OCI-LY3 (cell line): ENCODE measurements around the gene GABRA4.

Experiments
- H2AFZ ChIP-seq: fragments of 200-600, 300-600 bp; shearing (Covaris generic); 2 replicates; pipeline ENCODE4 v1.6.0; 2014; ENCODE audit warnings: antibody characterized with exemption, low read depth, low read length
- H3K27ac ChIP-seq: fragments of 200-600, 300-600 bp; sonication (generic); 2 replicates; pipeline ENCODE4 v1.5.1; 2014; ENCODE audit warnings: mild to moderate bottlenecking, low read length, moderate library complexity, mixed read lengths
- H3K27me3 ChIP-seq: fragments of 200-600, 300-600 bp; sonication (generic); 2 replicates; pipeline ENCODE4 v1.6.1; 2014; ENCODE audit warnings: low read depth, low read length, mixed read lengths
- H3K36me3 ChIP-seq: fragments of 200-600, 300-600 bp; sonication (generic); replicated peaks from 2 replicates; pipeline ENCODE3; 2014; ENCODE audit warnings: low read depth, low read length, mixed read lengths
- H3K4me1 ChIP-seq: fragments of 300-600, 200-600 bp; sonication (generic); 2 replicates; pipeline ENCODE4 v1.6.1; 2014; ENCODE audit warnings: low read length, mixed read lengths
- H3K4me2 ChIP-seq: fragments of 200-600, 300-600 bp; sonication (generic); 2 replicates; pipeline ENCODE4 v1.6.1; 2014; ENCODE audit warnings: low read length, mixed read lengths
- H3K4me3 ChIP-seq: fragments of 300-600, 200-600 bp; sonication (generic); 2 replicates; pipeline ENCODE4 v1.5.1; 2014; ENCODE audit warnings: antibody characterized with exemption, mild to moderate bottlenecking, low read length, moderate library complexity
- H3K79me2 ChIP-seq: fragments of 300-600, 200-600 bp; shearing (Covaris generic); 2 replicates; pipeline ENCODE4 v1.6.1; 2014; ENCODE audit warnings: mild to moderate bottlenecking, low read length, mixed read lengths
- H3K9ac ChIP-seq: fragments of 300-600, 200-600 bp; shearing (Covaris generic); 2 replicates; pipeline ENCODE4 v1.6.0; 2014; ENCODE audit warnings: mild to moderate bottlenecking, low read length, moderate library complexity
- H3K9me3 ChIP-seq: fragments of 200-600, 300-600 bp; shearing (Covaris generic); 2 replicates; pipeline ENCODE4 v1.6.1; 2014; ENCODE audit warnings: low read length, mixed read lengths; ENCODE audit not compliant: insufficient read depth
- H4K20me1 ChIP-seq: fragments of 200-600, 300-600 bp; sonication (generic); 2 replicates; pipeline ENCODE4 v1.6.1; 2016; ENCODE audit warnings: low read length, mixed read lengths; ENCODE audit not compliant: insufficient read depth
- EZH2phosphoT487 ChIP-seq: fragments of 200-600 bp; shearing (Covaris generic); IDR thresholded peaks from 2 replicates; pipeline ENCODE4 v1.6.1; 2018; ENCODE audit warnings: antibody characterized with exemption, mixed run types, low read depth
- TF ChIP-seq, protein P1 (sequence below): fragments of 200-600, 300-600 bp; sonication (generic); IDR thresholded peaks from 2 replicates; pipeline ENCODE4 v1.5.1; 2014; ENCODE audit warnings: antibody characterized with exemption, low read length, low read depth

GABRA4 gene

DNA sequence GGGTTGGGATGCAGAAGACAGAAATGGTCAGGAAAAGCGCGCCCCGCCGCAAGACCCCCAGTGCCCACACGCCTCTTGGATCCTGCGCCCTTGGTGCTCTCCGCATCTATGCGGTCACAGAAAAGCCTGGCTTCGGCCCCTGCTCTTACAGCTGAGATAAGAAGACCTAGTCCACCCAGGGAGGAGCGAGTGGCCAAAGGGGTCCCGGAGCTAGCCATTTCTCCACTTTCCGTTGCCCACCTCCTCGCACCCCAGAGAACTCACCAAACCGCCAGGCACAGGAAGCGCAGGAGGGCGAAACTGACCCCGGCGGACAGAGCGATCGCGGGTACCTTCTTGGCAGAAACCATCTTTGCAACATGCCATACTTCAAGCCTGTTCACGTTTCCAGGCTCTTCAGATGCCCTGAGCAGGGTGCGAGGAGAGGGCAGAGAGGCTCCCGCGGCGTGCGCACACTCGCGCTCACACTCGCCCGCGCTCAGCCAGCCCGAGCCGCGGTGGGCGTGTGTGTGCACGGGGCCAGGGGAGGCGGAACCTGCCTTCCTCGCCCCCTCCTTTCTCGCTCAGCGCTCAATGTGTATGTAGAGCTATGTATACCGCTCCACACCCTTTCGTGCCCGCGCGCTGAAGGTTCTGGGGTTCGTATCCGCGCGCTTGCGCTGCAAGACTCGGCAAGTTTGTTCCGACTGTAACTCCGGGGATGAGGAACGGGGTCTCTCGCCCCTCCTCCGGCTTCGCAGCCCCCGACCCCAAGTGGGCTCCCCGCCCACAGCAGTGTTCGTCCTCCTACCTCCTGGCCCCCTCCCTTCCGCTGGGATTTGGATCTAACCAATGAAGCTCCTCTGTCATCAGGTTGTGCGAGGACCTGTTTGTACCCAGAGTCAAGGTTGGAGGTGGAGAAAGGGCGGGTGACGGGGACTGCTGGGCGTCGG lies at the start of gene GABRA4:
Gene GABRA4, minus strand, starts transcription at position 507 of the 932 bp plus-strand sequence. Its CDS starts 157 bp downstream, at position 350.
- Histone ChIP-seq H3K4me3 (no peak within 1 kb of the TSS), H3K27me3 (no peaks in the 10 kb centered on the region), H3K27ac (no peak within 1 kb of the TSS), H3K4me2 (no peak within 1 kb of the TSS), H3K79me2 (no peaks in the 10 kb centered on the region), H2AFZ (no peak within 1 kb of the TSS), H3K36me3 (no peaks in the 10 kb centered on the region), H3K4me1 (no peaks in the 10 kb centered on the region), H4K20me1 (no peaks in the 10 kb centered on the region), H3K9me3 (no peaks in the 10 kb centered on the region), H3K9ac (no peak within 1 kb of the TSS)
- TF ChIP-seq, protein P1, sequence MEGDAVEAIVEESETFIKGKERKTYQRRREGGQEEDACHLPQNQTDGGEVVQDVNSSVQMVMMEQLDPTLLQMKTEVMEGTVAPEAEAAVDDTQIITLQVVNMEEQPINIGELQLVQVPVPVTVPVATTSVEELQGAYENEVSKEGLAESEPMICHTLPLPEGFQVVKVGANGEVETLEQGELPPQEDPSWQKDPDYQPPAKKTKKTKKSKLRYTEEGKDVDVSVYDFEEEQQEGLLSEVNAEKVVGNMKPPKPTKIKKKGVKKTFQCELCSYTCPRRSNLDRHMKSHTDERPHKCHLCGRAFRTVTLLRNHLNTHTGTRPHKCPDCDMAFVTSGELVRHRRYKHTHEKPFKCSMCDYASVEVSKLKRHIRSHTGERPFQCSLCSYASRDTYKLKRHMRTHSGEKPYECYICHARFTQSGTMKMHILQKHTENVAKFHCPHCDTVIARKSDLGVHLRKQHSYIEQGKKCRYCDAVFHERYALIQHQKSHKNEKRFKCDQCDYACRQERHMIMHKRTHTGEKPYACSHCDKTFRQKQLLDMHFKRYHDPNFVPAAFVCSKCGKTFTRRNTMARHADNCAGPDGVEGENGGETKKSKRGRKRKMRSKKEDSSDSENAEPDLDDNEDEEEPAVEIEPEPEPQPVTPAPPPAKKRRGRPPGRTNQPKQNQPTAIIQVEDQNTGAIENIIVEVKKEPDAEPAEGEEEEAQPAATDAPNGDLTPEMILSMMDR = no peak
- TF ChIP-seq EZH2phosphoT487 = no peak

- Histone ChIP-seq H2AFZ (no peak overlapping the region), H3K4me2 (no peak overlapping the region), H3K27me3 (no peaks in the 10 kb centered on the region), H4K20me1 (no peaks in the 10 kb centered on the region), H3K9me3 (no peaks in the 10 kb centered on the region), H3K4me3 (no peak overlapping the region), H3K79me2 (no peaks in the 10 kb centered on the region), H3K27ac (no peak overlapping the region), H3K36me3 (no peaks in the 10 kb centered on the region), H3K9ac (no peak overlapping the region), H3K4me1 (no peaks in the 10 kb centered on the region)
- TF ChIP-seq, protein P1 = no peak
- TF ChIP-seq EZH2phosphoT487 = no peak
These were observed 47.4 kb upstream of the GABRA4 start for GRCh38 chr4:47040828-47041227.

DNA sequence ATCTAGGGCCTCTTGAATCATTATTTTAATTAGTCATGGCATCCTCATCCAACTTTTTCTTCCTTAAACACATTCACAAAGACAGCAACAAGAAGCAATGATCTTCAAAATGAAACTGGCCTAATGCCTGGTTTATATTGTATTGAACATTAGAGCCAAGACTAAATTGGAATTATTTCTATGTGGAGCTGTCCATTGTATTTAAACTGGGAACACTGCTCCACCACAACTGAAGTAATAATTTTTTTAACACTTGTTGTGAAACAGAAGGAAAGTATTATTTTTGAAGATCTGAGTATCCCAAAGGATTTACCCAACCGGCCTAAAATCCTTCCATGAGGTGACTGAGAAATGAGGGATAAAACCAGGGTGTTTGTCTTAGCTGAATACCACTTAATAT lies 44.9 kb upstream of the GABRA4 start:
- no peaks in the 10 kb centered on the region for H4K20me1 ChIP-seq
- H3K9me3 ChIP-seq = no peaks in the 10 kb centered on the region
- no peaks in the 10 kb centered on the region for H3K79me2 ChIP-seq

More for the DNA sequence above, 44.9 kb upstream of the GABRA4 start:
- Histone ChIP-seq H3K36me3 (no peaks in the 10 kb centered on the region), H3K4me1 (no peaks in the 10 kb centered on the region), H3K27me3 (no peaks in the 10 kb centered on the region), H2AFZ (no peak overlapping the region), H3K4me3 (no peak overlapping the region), H3K27ac (no peak overlapping the region), H3K4me2 (no peak overlapping the region), H3K9ac (no peak overlapping the region)
- TF ChIP-seq EZH2phosphoT487 = no peak
- TF ChIP-seq, protein P1 = no peak
